CD4-positive, alpha-beta T cell treated with Interleukin-17A for 4 hours (primary cell): ENCODE results near the gene INSL3.

Experiments used
- DNase-seq: peaks from one replicate; pipeline ENCODE4 v3.0.0-alpha.2; 2020; ENCODE audit warnings: mixed read lengths

The INSL3 gene

GRCh38 chr19:17821190-17821589 lies at the start of gene INSL3:
INSL3 (minus strand) TSS chr19:17821519; CDS start chr19:17821506, 13 bp downstream.
- no peak for DNase-seq

GRCh38 chr19:17869114-17869608 lies 47.8 kb upstream of the INSL3 start:
- no peak for DNase-seq

- no peak for DNase-seq
Observed at GRCh38 chr19:17868669-17869068, 47.4 kb upstream of the INSL3 start.

- no peak for DNase-seq
Observed at GRCh38 chr19:17866964-17867486, 45.7 kb upstream of the INSL3 start.

- no peak for DNase-seq
Observed at GRCh38 chr19:17866312-17866963, 45.1 kb upstream of the INSL3 start.

GRCh38 chr19:17865364-17866311 lies 44.3 kb upstream of the INSL3 start:
- DNase-seq: no peak

- no peak for DNase-seq
Observed at GRCh38 chr19:17863520-17864182, 42.3 kb upstream of the INSL3 start.

GRCh38 chr19:17862711-17863519 lies 41.6 kb upstream of the INSL3 start:
- no peak for DNase-seq

- DNase-seq: no peak
Observed at GRCh38 chr19:17861542-17862402, 40.5 kb upstream of the INSL3 start.

GRCh38 chr19:17860993-17861360 lies 39.7 kb upstream of the INSL3 start:
- no peak for DNase-seq

GRCh38 chr19:17860331-17860992 lies 39.1 kb upstream of the INSL3 start:
- DNase-seq: no peak

- peak; percentile 98 for DNase-seq
Observed at GRCh38 chr19:17859533-17860330, 38.4 kb upstream of the INSL3 start, which contains the start of gene RPL18A. RPL18A (plus strand) TSS chr19:17859910; CDS start chr19:17859957, 47 bp downstream.

GRCh38 chr19:17855280-17856152 lies 34.2 kb upstream of the INSL3 start:
- DNase-seq: peak; percentile 93

GRCh38 chr19:17854061-17854460 lies 32.7 kb upstream of the INSL3 start:
- DNase-seq: no peak

GRCh38 chr19:17848595-17849292 lies 27.4 kb upstream of the INSL3 start:
- no peak for DNase-seq

- peak; percentile 86 for DNase-seq
Observed at GRCh38 chr19:17847538-17848366, 26.4 kb upstream of the INSL3 start, which contains the start of gene JAK3. JAK3 (minus strand) TSS chr19:17847982; CDS start chr19:17844417, 3,565 bp downstream.

- DNase-seq: peak; percentile 56
Observed at GRCh38 chr19:17846146-17846545, 24.8 kb upstream of the INSL3 start.
